HG03097 (cell line): ENCODE results near the gene CBX4.

Experiments
- ATAC-seq: cut with Tn5 transposase; IDR thresholded peaks from one replicate; pipeline ENCODE4 v1.9.1; 2021; ENCODE audit not compliant: unreplicated experiment, low FRiP score

Gene CBX4

GRCh38 chr17:79831265-79832217, 7.7 kb downstream of the CBX4 start:
- no peak for ATAC-seq

DNA sequence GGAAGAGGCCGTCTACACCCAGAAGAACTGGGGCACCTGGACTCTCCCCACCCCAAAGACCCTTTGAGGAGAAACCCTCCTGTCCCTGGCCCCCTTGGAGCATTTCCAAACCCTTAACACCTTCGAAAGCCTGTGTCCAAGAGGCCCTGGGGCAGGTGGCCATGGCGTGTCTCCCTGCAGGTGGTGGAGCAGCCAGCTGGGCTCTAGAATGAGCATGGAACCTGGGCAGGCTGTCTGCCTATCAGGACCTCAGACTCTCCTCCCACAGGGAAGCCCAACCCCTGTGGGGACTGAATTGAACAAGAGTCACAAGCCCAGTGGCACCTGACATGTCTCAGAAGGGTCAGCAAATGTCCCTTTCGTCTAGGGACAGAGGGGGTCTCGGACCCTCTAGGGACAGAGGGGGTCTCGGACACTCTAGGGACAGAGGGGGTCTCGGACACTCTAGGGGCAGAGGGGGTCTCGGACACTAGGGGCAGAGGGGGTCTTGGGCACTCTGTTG, 8.4 kb downstream of the CBX4 start:
- no peak for ATAC-seq

- no peak for ATAC-seq
Observed at GRCh38 chr17:79830303-79830702, 8.9 kb downstream of the CBX4 start.

- no peak for ATAC-seq
Observed at GRCh38 chr17:79829457-79829856, 9.8 kb downstream of the CBX4 start.

DNA sequence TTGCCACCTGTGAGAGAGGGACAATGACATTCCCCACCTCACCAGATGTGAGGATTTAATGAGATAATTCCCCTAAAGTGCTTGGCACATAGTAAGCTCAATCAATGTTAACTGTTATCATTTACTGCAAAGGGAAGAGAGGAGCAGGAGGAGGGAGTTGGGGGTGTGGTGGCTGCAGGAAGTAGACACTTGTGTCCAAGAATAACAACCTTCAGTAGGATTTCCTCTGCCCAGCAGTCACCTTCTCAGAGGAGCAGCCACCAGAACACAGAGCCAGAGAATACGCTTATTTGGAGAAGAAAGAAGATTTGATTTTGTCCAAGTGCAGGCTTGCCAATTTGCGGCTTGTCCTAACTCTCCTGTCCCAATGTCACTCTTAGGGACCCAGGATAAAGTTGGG, 10.2 kb downstream of the CBX4 start:
- ATAC-seq, result no peak

- no peak for ATAC-seq
Observed at GRCh38 chr17:79826841-79827578, 12.2 kb downstream of the CBX4 start.

GRCh38 chr17:79826204-79826680, 13.0 kb downstream of the CBX4 start:
- no peak for ATAC-seq

DNA sequence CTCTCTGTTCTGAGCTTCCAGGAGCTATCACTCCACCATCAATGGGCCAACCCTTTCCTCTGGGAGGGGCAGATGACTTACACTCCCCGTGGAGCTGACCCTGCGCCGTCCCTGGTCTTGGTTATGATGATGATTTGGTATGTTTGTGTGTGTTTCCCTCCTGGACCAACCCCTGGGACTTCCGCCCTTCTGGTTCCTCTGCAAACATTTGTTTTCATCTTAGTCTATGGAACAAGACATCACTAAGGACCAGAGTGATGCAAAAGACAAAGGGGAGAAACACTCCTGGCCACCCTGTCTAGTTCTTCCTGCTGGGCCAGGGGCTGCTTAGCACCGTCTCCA, 13.7 kb downstream of the CBX4 start:
- no peak for ATAC-seq

DNA sequence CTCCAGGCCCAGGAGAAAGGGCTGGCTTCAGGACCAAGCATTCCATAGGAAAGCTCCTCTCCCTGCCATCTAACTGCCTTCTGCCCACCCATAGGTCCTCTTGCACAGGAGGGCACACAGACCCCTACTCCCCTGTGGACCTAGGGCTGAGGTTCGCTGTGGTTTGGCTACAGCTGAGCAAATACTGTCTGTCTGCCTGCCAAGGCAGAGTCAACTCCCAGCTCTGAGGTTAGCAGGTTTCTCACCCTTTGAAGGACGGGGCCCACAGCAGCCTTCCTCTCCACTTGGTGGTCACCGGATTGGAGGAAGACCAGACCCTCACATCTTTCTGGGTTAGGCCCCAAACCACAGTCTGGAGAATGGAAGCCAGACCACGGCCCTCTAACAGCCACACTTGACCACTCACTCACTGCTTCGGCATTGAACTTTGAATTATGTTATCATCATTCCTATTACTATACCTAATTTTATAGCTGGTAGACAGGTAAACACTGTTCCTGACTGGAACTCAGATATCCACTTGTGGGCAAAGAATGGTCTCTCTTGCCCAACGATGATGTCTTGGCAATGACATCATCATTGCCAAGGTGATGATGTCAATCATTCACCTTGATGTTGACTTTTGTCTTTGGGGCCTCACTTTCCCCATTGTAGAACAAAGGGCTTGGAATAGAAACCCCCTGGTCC, 14.2 kb downstream of the CBX4 start:
- no peak for ATAC-seq

- ATAC-seq, result no peak
Observed at GRCh38 chr17:79824234-79824633, 15.0 kb downstream of the CBX4 start.

GRCh38 chr17:79822583-79823124, 16.6 kb downstream of the CBX4 start:
- ATAC-seq, result no peak

DNA sequence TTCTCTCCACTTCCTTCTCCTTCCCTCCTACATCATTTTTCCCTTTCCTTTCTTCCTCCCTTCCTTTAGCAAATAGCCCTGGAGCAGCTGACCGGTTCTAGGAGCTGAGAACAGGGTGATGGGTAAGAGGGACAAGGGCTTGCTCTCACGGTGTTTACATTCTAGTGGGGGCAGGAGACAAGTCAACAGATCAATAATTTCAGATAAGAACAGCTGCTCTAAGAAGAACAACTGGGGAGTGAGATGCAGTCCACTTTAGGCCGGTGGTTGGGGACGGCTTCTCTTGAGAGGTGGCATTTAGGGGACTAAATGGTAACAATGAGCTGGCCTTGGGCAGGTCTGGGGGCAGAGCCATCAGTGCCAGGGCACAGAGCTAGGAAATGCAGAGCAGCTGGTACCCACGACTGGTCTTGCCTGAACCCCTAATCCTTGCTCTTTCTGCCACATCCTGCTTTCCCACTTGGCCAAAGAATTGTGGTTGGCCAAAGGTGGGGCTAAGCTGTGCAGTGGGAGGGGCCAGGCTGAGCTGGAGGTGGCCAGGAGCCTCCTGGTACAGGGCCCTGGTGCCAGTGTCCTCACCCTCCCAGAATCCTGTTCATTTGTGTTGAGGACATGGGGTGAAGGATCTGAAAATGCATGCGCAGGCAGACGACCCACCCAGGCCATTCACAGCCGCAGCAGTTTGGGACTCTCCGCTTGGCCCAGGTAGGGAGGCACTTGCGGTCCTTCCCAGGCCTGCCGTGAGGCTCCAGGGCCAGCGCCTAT, 17.7 kb downstream of the CBX4 start:
- no peak for ATAC-seq

- ATAC-seq, result no peak
Observed at GRCh38 chr17:79820959-79821330, 18.3 kb downstream of the CBX4 start.

- ATAC-seq, result no peak
Observed at GRCh38 chr17:79819534-79820276, 19.5 kb downstream of the CBX4 start.

GRCh38 chr17:79819085-79819484, 20.2 kb downstream of the CBX4 start:
- no peak for ATAC-seq

GRCh38 chr17:79818026-79818758, 21.0 kb downstream of the CBX4 start:
- ATAC-seq, result no peak

- no peak for ATAC-seq
Observed at GRCh38 chr17:79815836-79816461, 23.3 kb downstream of the CBX4 start.
